Neuronal stem cell (in vitro differentiated cells): Measurements from ENCODE around the gene CD200R1.

ENCODE experiments used
- DNase-seq: peaks from one replicate; pipeline ENCODE4 v3.0.0-alpha.2; 2013; ENCODE audit warnings: low spot score
- H2AFZ ChIP-seq: one replicate; pipeline ENCODE4 v1.6.1; 2013; ENCODE audit warnings: mild to moderate bottlenecking, low read length, inconsistent platforms
- H2AK5ac ChIP-seq: 2 replicates; pipeline ENCODE4 v1.6.1; 2013; ENCODE audit warnings: low read depth, mild to moderate bottlenecking, inconsistent platforms, low read length, moderate library complexity, mixed read lengths
- H2BK120ac ChIP-seq: 2 replicates; pipeline ENCODE4 v1.6.1; 2013; ENCODE audit warnings: low read depth, mild to moderate bottlenecking, inconsistent platforms, low read length, moderate library complexity, mixed read lengths
- H2BK12ac ChIP-seq: one replicate; pipeline ENCODE4 v1.6.1; 2013; ENCODE audit warnings: low read length, inconsistent platforms
- H2BK15ac ChIP-seq: 2 replicates; pipeline ENCODE4 v1.6.1; 2013; ENCODE audit warnings: mild to moderate bottlenecking, low read length, inconsistent platforms, mixed read lengths
- H2BK5ac ChIP-seq: one replicate; pipeline ENCODE4 v1.6.1; 2013; ENCODE audit warnings: inconsistent platforms, mild to moderate bottlenecking, low read length, moderate library complexity
- H3K14ac ChIP-seq: one replicate; pipeline ENCODE4 v1.6.1; 2013; ENCODE audit warnings: low read length, inconsistent platforms
- H3K18ac ChIP-seq: 2 replicates; pipeline ENCODE4 v1.6.1; 2013; ENCODE audit warnings: low read length, inconsistent platforms
- H3K23ac ChIP-seq: 2 replicates; pipeline ENCODE4 v1.6.1; 2013; ENCODE audit warnings: low read depth, mild to moderate bottlenecking, mixed read lengths, low read length, inconsistent platforms; ENCODE audit not compliant: poor library complexity
- H3K27ac ChIP-seq: replicated peaks from 3 replicates; pipeline ENCODE4 v1.5.1; 2013; ENCODE audit warnings: low read length, inconsistent platforms
- H3K27me3 ChIP-seq, 3 experiments: 2 replicates each; pipeline ENCODE4 v1.6.1; 2013; ENCODE audit warnings: low read length in 3 of 3, mild to moderate bottlenecking in 2 of 3, inconsistent platforms in 1 of 3, low read depth in 1 of 3, mixed read lengths in 1 of 3, moderate library complexity in 1 of 3; ENCODE audit not compliant: control insufficient read depth in 3 of 3, insufficient read depth in 3 of 3
- H3K36me3 ChIP-seq, 2 donors: replicated peaks in 1 of 2; 2 replicates each; pipeline ENCODE4 v1.6.1; 2013; ENCODE audit warnings: low read length in 2 of 2; ENCODE audit not compliant: control insufficient read depth in 2 of 2, insufficient read depth in 2 of 2
- H3K4ac ChIP-seq: 2 replicates; pipeline ENCODE4 v1.6.1; 2013; ENCODE audit warnings: inconsistent platforms, mild to moderate bottlenecking, low read length, moderate library complexity
- H3K4me1 ChIP-seq, 2 donors: 1 replicate in 1 of 2; 2 replicates in 1 of 2; pipeline ENCODE4 v1.6.1; 2013; ENCODE audit warnings: low read length in 2 of 2, low read depth in 1 of 2; ENCODE audit not compliant: control insufficient read depth in 2 of 2, insufficient read depth in 1 of 2
- H3K4me2 ChIP-seq: one replicate; pipeline ENCODE4 v1.6.1; 2013; ENCODE audit warnings: mild to moderate bottlenecking, low read length, inconsistent platforms; ENCODE audit not compliant: insufficient read depth, poor library complexity, severe bottlenecking
- H3K4me3 ChIP-seq, 2 donors: 2 replicates each; pipeline ENCODE4 v1.5.1; 2013; ENCODE audit warnings: low read length in 2 of 2, mild to moderate bottlenecking in 2 of 2, inconsistent platforms in 1 of 2, moderate library complexity in 1 of 2
- H3K79me1 ChIP-seq: one replicate; pipeline ENCODE4 v1.6.1; 2013; ENCODE audit warnings: low read depth, mild to moderate bottlenecking, inconsistent platforms, low read length, moderate library complexity
- H3K9ac ChIP-seq: one replicate; pipeline ENCODE4 v1.6.1; 2013; ENCODE audit warnings: mild to moderate bottlenecking, low read depth, low read length, inconsistent platforms; ENCODE audit not compliant: poor library complexity
- H3K9me3 ChIP-seq, 2 donors: replicated peaks in 1 of 2; 2 replicates each; pipeline versions ENCODE3 to v1.6.1; 2013; ENCODE audit warnings: low read length in 2 of 2, mild to moderate bottlenecking in 2 of 2, inconsistent platforms in 1 of 2, low read depth in 1 of 2, mixed read lengths in 1 of 2, moderate library complexity in 1 of 2; ENCODE audit not compliant: control insufficient read depth in 2 of 2, insufficient read depth in 1 of 2
- H4K8ac ChIP-seq: one replicate; pipeline ENCODE4 v1.6.1; 2013; ENCODE audit warnings: low read depth, mild to moderate bottlenecking, inconsistent platforms, low read length, moderate library complexity
- H4K91ac ChIP-seq: one replicate; pipeline ENCODE4 v1.6.1; 2013; ENCODE audit warnings: low read length, low read depth, mild to moderate bottlenecking, inconsistent platforms; ENCODE audit not compliant: poor library complexity
- WGBS, 2 donors: extraction: QIAGEN DNeasy Blood & Tissue Kit; methylation state at CpG; one replicate each; pipeline ENCODE4 v1.1.7; 2013; ENCODE audit warnings: missing lambda C conversion rate in 2 of 2, mixed read lengths in 1 of 2; ENCODE audit not compliant: insufficient read length in 2 of 2, insufficient replicate concordance in 1 of 2; ENCODE audit errors: extremely low coverage in 2 of 2; 5-methylcytosine and 5-hydroxymethylcytosine counted together

Gene CD200R1

GRCh38 chr3:112931736-112932521 lies 43.0 kb downstream of the CD200R1 start:
- Histone ChIP-seq H3K9me3 (no peaks in the 10 kb centered on the region), H3K79me1 (no peaks in the 10 kb centered on the region), H3K18ac (peak overlapping the region; percentile 40), H2AK5ac (no peak overlapping the region), H2BK120ac (no peak overlapping the region), H3K4me3 (no peak overlapping the region), H3K27me3 (no peaks in the 10 kb centered on the region), H3K36me3 (no peaks in the 10 kb centered on the region), H3K4ac (no peak overlapping the region), H3K27ac (no peak overlapping the region), H4K91ac (no peak overlapping the region), H2BK15ac (no peak overlapping the region), H4K8ac (no peak overlapping the region), H3K9ac (no peak overlapping the region), H2BK5ac (no peak overlapping the region), H3K23ac (no peak overlapping the region), H2AFZ (no peak overlapping the region), H3K14ac (peak overlapping the region; percentile 77), H3K4me2 (no peak overlapping the region), H2BK12ac (no peak overlapping the region), H3K4me1 (no peaks in the 10 kb centered on the region)
- WGBS, 2 donors = no CpG with 5 or more reads among the region's 3 CpGs
- DNase-seq = no peak

- no peak for DNase-seq
- H2BK120ac ChIP-seq = no peak overlapping the region
- no peak overlapping the region for H3K14ac ChIP-seq
- no peak overlapping the region for H2BK5ac ChIP-seq
- no peak overlapping the region for H3K27ac ChIP-seq
- no peak overlapping the region for H2AFZ ChIP-seq
- no peak overlapping the region for H2BK15ac ChIP-seq
- H3K27me3 ChIP-seq = no peaks in the 10 kb centered on the region
- H3K4me2 ChIP-seq = no peak overlapping the region
- no peaks in the 10 kb centered on the region for H3K79me1 ChIP-seq
- H3K4ac ChIP-seq = no peak overlapping the region
- H4K91ac ChIP-seq = no peak overlapping the region
- no CpG with 5 or more reads among the region's 3 CpGs for WGBS, 2 donors
- no peak overlapping the region for H3K23ac ChIP-seq
- no peak overlapping the region for H3K18ac ChIP-seq
- H2AK5ac ChIP-seq = no peak overlapping the region
- no peak overlapping the region for H4K8ac ChIP-seq
- H3K36me3 ChIP-seq = no peaks in the 10 kb centered on the region
- H3K9ac ChIP-seq = no peak overlapping the region
- H2BK12ac ChIP-seq = no peak overlapping the region
- H3K9me3 ChIP-seq = no peaks in the 10 kb centered on the region
- no peaks in the 10 kb centered on the region for H3K4me1 ChIP-seq
- H3K4me3 ChIP-seq = no peak overlapping the region
These were observed 44.1 kb downstream of the CD200R1 start for GRCh38 chr3:112930771-112931170.

GRCh38 chr3:112925969-112926368 lies 48.9 kb downstream of the CD200R1 start:
- Histone ChIP-seq H3K36me3 (no peaks in the 10 kb centered on the region), H2BK15ac (no peak overlapping the region), H3K79me1 (no peaks in the 10 kb centered on the region), H4K91ac (no peak overlapping the region), H3K9ac (no peak overlapping the region), H2AK5ac (no peak overlapping the region), H3K23ac (no peak overlapping the region), H3K4me3 (no peak overlapping the region), H3K18ac (no peak overlapping the region), H2BK120ac (no peak overlapping the region), H2AFZ (no peak overlapping the region), H3K4me1 (no peaks in the 10 kb centered on the region), H3K14ac (no peak overlapping the region), H4K8ac (no peak overlapping the region), H2BK5ac (no peak overlapping the region), H3K27me3 (no peaks in the 10 kb centered on the region), H3K4me2 (no peak overlapping the region), H3K4ac (no peak overlapping the region), H3K9me3 (no peaks in the 10 kb centered on the region), H2BK12ac (no peak overlapping the region), H3K27ac (no peak overlapping the region)
- no peak for DNase-seq
- no CpG with 5 or more reads among the region's 2 CpGs for WGBS, 2 donors

GRCh38 chr3:112925560-112925959 lies 49.3 kb downstream of the CD200R1 start:
- Histone ChIP-seq H3K9ac (no peak overlapping the region), H3K4ac (no peak overlapping the region), H3K18ac (no peak overlapping the region), H3K36me3 (no peaks in the 10 kb centered on the region), H3K4me1 (no peaks in the 10 kb centered on the region), H4K8ac (no peak overlapping the region), H3K27me3 (no peaks in the 10 kb centered on the region), H3K79me1 (no peaks in the 10 kb centered on the region), H2BK5ac (no peak overlapping the region), H3K4me2 (no peak overlapping the region), H2BK120ac (no peak overlapping the region), H3K14ac (no peak overlapping the region), H2AFZ (no peak overlapping the region), H3K27ac (no peak overlapping the region), H4K91ac (no peak overlapping the region), H2AK5ac (no peak overlapping the region), H3K9me3 (no peaks in the 10 kb centered on the region), H3K4me3 (no peak overlapping the region), H2BK15ac (no peak overlapping the region), H2BK12ac (no peak overlapping the region), H3K23ac (no peak overlapping the region)
- DNase-seq = no peak
- WGBS, 2 donors = no CpG with 5 or more reads among the region's 2 CpGs
